ENCODE measurements around the gene PBXIP1.

PBXIP1 gene

DNA sequence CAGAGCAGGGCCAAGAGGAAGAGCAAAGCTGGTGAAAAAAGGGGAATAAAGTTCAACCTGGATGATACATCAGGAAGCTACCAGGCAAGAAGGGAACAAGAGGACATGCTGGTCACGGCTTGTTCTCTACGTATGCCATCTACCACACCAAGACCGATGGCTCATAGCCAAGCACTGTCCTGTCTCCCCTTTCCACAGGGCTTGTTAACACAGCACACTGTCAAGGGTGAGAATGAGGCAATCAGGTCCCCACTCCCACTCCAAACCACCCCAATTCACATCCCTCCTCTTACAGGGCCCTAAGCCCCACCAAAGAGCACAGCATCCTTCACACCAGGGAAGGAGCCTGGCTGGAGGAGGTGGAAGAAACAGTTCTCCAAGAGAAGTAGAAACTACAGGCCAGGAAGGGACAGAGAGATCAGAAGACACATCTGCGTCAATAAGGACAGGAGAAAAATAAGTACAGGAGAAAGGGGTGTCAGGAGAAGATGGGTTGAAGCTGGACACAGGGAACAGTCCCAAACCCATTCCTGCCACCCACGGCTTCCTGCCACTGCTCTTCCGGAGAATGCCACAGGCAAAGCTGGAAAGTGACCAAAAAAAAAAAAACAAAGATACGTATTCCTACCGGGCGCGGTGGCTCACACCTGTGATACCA, 15.6 kb upstream of the PBXIP1 start:
- no peak for DNase-seq

GRCh38 chr1:154970631-154971340, 14.9 kb upstream of the PBXIP1 start, which contains the start of gene SHC1:
TSS of gene SHC1 (minus strand) at chr1:154970747. CDS start at chr1:154970526, 221 bp downstream.
- no peak for DNase-seq

DNA sequence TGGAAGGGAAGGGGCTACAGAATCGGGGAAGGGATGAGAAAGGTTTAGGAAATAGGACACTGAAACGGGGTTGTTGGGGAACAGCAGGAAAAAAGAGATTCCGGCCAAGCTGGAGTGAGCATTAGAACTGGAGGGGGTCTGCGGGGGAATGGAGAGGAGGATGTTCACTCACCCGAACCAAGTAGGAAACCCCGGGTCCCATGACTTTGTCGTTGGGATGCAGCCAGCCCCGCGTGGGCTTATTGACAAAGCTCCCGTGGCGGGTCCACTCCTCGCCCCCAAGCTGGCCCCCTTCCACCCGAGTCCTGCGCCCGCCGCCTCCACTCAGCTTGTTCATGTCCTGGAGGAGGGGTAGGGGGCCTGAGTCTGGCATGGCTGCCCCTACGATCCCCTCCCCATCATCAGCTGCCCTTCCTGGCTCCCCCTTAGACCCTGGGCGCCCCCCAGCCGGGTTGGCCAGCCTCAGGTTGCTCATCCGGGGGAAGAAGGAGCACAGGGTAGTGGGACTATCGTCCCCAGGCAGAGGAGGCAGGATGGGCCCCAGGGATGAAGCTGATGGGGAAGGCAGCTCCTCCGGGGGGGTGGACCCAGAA, 14.1 kb upstream of the PBXIP1 start:
- DNase-seq: no peak

DNA sequence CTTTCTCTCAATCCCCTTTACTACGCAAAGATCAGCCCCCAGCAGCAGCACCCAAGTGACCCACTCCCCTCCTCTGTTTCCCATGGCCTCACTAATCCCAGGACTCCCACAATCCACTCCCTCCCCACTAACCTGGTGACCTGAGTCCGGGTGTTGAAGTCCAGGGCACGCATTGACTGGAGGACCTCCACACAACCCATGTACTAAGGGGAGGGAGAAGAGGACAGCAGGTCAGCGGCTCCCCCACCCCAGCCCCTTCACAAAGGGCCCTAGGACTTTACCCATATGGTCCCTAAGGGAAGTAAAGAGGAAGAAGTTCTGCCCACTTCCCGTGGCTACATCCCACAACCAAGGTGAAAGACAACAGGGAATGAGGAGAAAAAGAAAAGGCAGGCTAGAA, 13.3 kb upstream of the PBXIP1 start:
- DNase-seq: no peak

DNA sequence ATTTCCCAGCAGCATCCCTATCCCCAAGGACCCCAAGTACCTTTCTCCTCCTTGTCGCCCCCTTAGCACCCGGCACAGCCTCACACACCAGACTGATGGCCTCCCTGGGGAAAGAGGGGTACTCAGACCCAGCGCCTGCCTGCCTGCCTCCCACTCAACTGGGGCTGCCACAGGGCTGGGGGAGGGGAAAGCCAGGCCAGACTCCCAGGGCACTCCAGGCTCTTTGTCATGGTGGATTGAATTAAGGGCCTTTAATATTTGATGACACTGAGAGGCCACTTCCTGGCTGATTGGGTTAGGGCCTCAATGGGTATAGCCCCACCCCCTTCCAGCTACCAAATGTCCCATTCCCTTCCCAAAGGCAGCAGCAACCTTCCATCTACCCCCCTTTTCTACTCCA, 12.8 kb upstream of the PBXIP1 start:
- DNase-seq: no peak

DNA sequence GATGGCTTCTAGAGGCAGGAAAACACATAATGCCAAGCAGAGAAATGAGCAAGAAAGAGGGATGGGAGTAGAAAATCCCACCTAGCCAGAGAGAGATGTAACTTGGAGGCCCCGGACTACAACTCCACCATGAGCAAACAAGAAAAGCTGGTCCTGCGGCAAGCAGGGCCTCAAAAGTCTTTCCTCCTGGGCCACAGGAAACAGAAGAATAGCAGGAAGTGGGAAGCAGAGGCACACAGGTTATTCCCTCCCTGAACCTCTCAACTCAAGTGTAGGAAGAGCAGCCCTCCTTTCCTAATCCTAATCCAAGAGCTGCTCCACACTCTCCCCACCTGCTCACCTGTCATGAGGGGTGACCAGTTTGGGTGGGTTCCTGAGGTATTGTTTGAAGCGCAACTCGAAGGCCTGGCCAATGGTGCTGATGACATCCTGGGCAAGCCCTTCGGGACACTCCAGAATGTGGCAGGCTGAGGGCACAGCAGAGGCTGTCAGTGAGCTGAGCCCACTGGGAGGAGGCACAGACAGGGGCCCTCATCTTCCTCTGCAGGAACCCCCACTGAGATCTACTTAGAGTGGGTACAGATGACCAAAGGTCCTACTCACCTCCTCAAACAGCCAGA, 11.5 kb upstream of the PBXIP1 start:
- no peak for DNase-seq

GRCh38 chr1:154966111-154966510, 10.2 kb upstream of the PBXIP1 start:
- no peak for DNase-seq

DNA sequence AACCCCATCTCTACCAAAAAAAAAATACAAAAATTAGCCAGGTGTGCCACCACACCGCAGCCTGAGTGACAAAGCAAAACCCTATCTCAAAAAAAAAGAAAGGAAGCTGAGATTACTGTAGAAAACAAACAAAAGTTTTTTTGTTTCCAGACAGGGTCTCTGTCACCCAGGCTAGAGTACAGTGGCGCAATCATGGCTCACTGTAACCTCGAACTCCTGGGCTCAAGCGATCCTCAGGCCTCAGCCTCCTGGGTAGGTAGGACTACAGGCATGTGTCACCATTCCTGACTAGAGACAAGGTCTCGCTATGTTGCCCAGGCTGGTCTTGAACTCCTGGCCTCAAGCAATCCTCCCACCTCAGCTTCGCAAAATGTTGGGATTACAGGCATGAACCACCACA, 8.5 kb upstream of the PBXIP1 start:
- no peak for DNase-seq

DNA sequence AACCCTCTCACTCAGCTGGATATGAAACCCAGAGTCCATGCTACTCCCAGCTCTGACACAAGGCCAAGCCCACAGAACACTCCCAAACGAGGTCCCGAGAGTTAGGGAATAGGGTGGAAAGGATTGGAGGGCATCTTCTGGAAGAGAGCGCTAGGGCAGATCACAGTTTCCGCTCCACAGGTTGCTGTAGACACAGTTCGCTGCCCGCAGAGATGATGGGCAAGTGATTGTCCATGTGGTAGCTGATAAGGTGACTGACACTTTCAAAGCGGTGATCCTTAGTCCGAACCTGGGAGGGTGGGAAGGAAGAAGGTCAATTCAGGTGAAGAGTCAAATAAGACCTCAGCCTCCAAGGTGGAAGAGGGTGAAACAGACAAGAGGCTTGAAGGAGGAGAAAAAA, 7.7 kb upstream of the PBXIP1 start:
- no peak for DNase-seq

- no peak for DNase-seq
Measured at GRCh38 chr1:154962795-154963330, 7.0 kb upstream of the PBXIP1 start.

- DNase-seq: no peak
Measured at GRCh38 chr1:154962156-154962749, 6.4 kb upstream of the PBXIP1 start.

GRCh38 chr1:154961207-154962155, 5.6 kb upstream of the PBXIP1 start, which contains the start of gene PYGO2:
TSS of gene PYGO2 (minus strand) at chr1:154961782. CDS start at chr1:154961576, 206 bp downstream.
- DNase-seq: no peak

- no peak for DNase-seq
Measured at GRCh38 chr1:154960446-154961136, 4.7 kb upstream of the PBXIP1 start.

DNA sequence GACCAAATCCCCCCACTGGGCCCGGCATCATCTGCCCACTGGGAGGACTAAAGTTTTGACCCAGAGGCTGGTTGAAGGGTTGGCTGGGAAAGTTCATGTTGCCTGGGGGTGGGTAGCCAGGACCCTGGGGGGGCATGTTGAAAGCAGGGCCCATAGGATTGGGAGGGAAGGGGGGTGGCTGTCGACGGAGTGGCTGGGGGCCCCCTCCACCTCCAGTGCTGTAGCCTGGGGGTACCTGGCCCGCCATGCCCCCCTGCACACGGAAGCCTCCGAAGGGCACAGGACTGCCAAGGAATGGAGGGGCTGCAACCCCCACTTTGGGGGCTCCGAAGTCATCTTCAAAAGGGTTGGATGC, 3.5 kb upstream of the PBXIP1 start:
- no peak for DNase-seq

- no peak for DNase-seq
Measured at GRCh38 chr1:154958681-154959425, 3.0 kb upstream of the PBXIP1 start.

GRCh38 chr1:154958036-154958435, 2.1 kb upstream of the PBXIP1 start:
- no peak for DNase-seq

- no peak for DNase-seq
Measured at GRCh38 chr1:154957091-154957657, 1.3 kb upstream of the PBXIP1 start.

- DNase-seq: no peak
Measured at GRCh38 chr1:154956544-154956941, 644 bp upstream of the PBXIP1 start.

DNA sequence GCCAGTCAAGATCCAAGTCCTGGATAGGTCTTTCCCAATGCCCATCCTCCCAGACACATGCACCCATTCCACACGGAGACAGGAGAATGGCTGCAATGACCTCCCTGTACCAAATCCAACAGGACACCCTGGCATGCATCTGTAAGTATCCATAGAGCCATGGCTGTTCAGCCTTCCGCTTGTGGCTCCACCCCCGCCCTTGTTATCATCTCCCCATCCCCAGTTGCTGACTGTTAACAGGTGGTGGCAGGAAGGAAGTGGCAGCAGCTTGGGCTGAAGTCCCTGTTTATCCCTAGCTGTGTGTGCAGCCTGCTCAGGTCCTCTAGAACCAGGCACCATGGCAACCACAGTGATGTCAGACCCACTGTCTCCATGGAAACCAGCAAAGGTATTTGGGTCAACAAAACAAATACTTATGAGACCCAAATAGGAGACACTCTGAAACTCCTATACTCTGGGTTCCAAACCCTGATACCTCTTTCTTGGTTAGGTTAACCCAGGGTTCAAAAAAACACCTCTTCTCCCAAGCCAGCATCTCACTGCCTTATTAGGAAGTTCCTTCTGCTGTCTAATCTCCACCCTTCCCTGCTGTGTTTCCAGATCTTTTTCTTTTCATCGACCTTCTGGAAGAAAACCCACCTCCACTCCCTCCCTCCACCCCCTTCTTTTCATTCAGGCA, 721 bp downstream of the PBXIP1 start:
- DNase-seq: peak; percentile 49

DNA sequence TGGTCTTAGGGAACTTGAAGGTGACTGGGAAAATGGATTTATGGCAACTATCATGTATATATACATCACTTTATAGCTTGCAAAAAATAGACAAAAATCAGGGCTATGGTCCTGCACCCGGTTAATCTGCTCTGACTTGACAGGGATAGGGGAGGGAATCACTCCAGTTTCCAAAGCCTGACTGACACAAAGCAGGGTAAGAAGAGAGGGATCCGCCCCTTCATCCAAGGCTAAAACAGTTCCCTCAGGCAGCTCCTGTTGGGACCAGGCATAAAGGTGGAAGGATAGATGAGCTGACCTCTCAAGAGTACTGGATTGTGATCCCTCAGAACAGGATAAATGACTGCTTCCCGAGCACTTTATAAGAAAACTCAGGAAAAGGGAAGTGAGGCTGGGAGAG, 1.4 kb downstream of the PBXIP1 start:
- DNase-seq: no peak
